Measurements from ENCODE around the gene MYOZ3.

Gene MYOZ3

GRCh38 chr5:150670948-150671310 lies 9.9 kb downstream of the MYOZ3 start:
- Histone ChIP-seq H3K4me1 (ENCODE audit: control insufficient read depth in 2 of 2, insufficient read depth in 2 of 2, low read length in 2 of 2) (peaks cover 8 to 10% of the 10 kb centered on the region in 2 donors), H3K9ac (ENCODE audit: low read depth in 1 of 2, low read length in 2 of 2) (no peak overlapping the region), H3K4me3 (ENCODE audit: low read length in 2 of 2) (no peak overlapping the region), H3K27ac (ENCODE audit: low read depth in 2 of 2, low read length in 2 of 2) (no peak overlapping the region), H3K9me3 (ENCODE audit: control insufficient read depth in 2 of 2, low read length in 2 of 2) (no peaks in the 10 kb centered on the region), H3K27me3 (ENCODE audit: control insufficient read depth in 2 of 2, insufficient read depth in 2 of 2, low read length in 2 of 2) (peaks cover 14 to 17% of the 10 kb centered on the region in 2 donors), H3K36me3 (ENCODE audit: control insufficient read depth in 2 of 2, insufficient read depth in 2 of 2, low read length in 2 of 2) (no peaks in the 10 kb centered on the region)

GRCh38 chr5:150671509-150672236 lies 10.6 kb downstream of the MYOZ3 start:
- no peaks in the 10 kb centered on the region for H3K36me3 ChIP-seq (ENCODE audit: control insufficient read depth in 2 of 2, insufficient read depth in 2 of 2, low read length in 2 of 2)
- H3K9ac ChIP-seq (ENCODE audit: low read depth in 1 of 2, low read length in 2 of 2), result peak overlapping the region in 1 of 2 donors; percentile 1
- H3K4me1 ChIP-seq (ENCODE audit: control insufficient read depth in 2 of 2, insufficient read depth in 2 of 2, low read length in 2 of 2), result peaks cover 8 to 10% of the 10 kb centered on the region in 2 donors
- no peaks in the 10 kb centered on the region for H3K9me3 ChIP-seq (ENCODE audit: control insufficient read depth in 2 of 2, low read length in 2 of 2)
- no peak overlapping the region for H3K27ac ChIP-seq (ENCODE audit: low read depth in 2 of 2, low read length in 2 of 2)
- peak overlapping the region; percentile 59 to 65 for H3K4me3 ChIP-seq (ENCODE audit: low read length in 2 of 2)
- peaks cover 14 to 17% of the 10 kb centered on the region in 2 donors for H3K27me3 ChIP-seq (ENCODE audit: control insufficient read depth in 2 of 2, insufficient read depth in 2 of 2, low read length in 2 of 2)

GRCh38 chr5:150672237-150672883 lies 11.3 kb downstream of the MYOZ3 start:
- Histone ChIP-seq H3K27ac (ENCODE audit: low read depth in 2 of 2, low read length in 2 of 2) (no peak overlapping the region), H3K27me3 (ENCODE audit: control insufficient read depth in 2 of 2, insufficient read depth in 2 of 2, low read length in 2 of 2) (peaks cover 9 to 17% of the 10 kb centered on the region in 2 donors), H3K36me3 (ENCODE audit: control insufficient read depth in 2 of 2, insufficient read depth in 2 of 2, low read length in 2 of 2) (no peaks in the 10 kb centered on the region), H3K4me3 (ENCODE audit: low read length in 2 of 2) (peak overlapping the region; percentile 59 to 65), H3K9ac (ENCODE audit: low read depth in 1 of 2, low read length in 2 of 2) (peak overlapping the region in 1 of 2 donors; percentile 33), H3K9me3 (ENCODE audit: control insufficient read depth in 2 of 2, low read length in 2 of 2) (no peaks in the 10 kb centered on the region), H3K4me1 (ENCODE audit: control insufficient read depth in 2 of 2, insufficient read depth in 2 of 2, low read length in 2 of 2) (peaks cover 8 to 10% of the 10 kb centered on the region in 2 donors)

GRCh38 chr5:150672884-150673275 lies 11.8 kb downstream of the MYOZ3 start:
- H3K9ac ChIP-seq (ENCODE audit: low read depth in 1 of 2, low read length in 2 of 2), result peak overlapping the region in 1 of 2 donors; percentile 33
- peaks cover 9 to 17% of the 10 kb centered on the region in 2 donors for H3K27me3 ChIP-seq (ENCODE audit: control insufficient read depth in 2 of 2, insufficient read depth in 2 of 2, low read length in 2 of 2)
- H3K36me3 ChIP-seq (ENCODE audit: control insufficient read depth in 2 of 2, insufficient read depth in 2 of 2, low read length in 2 of 2), result no peaks in the 10 kb centered on the region
- H3K4me1 ChIP-seq (ENCODE audit: control insufficient read depth in 2 of 2, insufficient read depth in 2 of 2, low read length in 2 of 2), result peaks cover 8 to 10% of the 10 kb centered on the region in 2 donors
- H3K27ac ChIP-seq (ENCODE audit: low read depth in 2 of 2, low read length in 2 of 2), result no peak overlapping the region
- no peaks in the 10 kb centered on the region for H3K9me3 ChIP-seq (ENCODE audit: control insufficient read depth in 2 of 2, low read length in 2 of 2)
- peak overlapping the region; percentile 59 to 65 for H3K4me3 ChIP-seq (ENCODE audit: low read length in 2 of 2)

- Histone ChIP-seq H3K9me3 (ENCODE audit: control insufficient read depth in 2 of 2, low read length in 2 of 2) (no peaks in the 10 kb centered on the region), H3K27ac (ENCODE audit: low read depth in 2 of 2, low read length in 2 of 2) (no peak overlapping the region), H3K36me3 (ENCODE audit: control insufficient read depth in 2 of 2, insufficient read depth in 2 of 2, low read length in 2 of 2) (no peaks in the 10 kb centered on the region), H3K4me1 (ENCODE audit: control insufficient read depth in 2 of 2, insufficient read depth in 2 of 2, low read length in 2 of 2) (peaks cover 8 to 10% of the 10 kb centered on the region in 2 donors), H3K4me3 (ENCODE audit: low read length in 2 of 2) (no peak overlapping the region), H3K27me3 (ENCODE audit: control insufficient read depth in 2 of 2, insufficient read depth in 2 of 2, low read length in 2 of 2) (peaks cover 9 to 17% of the 10 kb centered on the region in 2 donors), H3K9ac (ENCODE audit: low read depth in 1 of 2, low read length in 2 of 2) (no peak overlapping the region)
Observed at GRCh38 chr5:150674341-150674821, 13.3 kb downstream of the MYOZ3 start.

- H3K4me1 ChIP-seq (ENCODE audit: control insufficient read depth in 2 of 2, insufficient read depth in 2 of 2, low read length in 2 of 2), result peaks cover 8 to 10% of the 10 kb centered on the region in 2 donors
- H3K27me3 ChIP-seq (ENCODE audit: control insufficient read depth in 2 of 2, insufficient read depth in 2 of 2, low read length in 2 of 2), result peaks cover 9 to 17% of the 10 kb centered on the region in 2 donors
- H3K36me3 ChIP-seq (ENCODE audit: control insufficient read depth in 2 of 2, insufficient read depth in 2 of 2, low read length in 2 of 2), result no peaks in the 10 kb centered on the region
- H3K9ac ChIP-seq (ENCODE audit: low read depth in 1 of 2, low read length in 2 of 2), result no peak overlapping the region
- no peak overlapping the region for H3K27ac ChIP-seq (ENCODE audit: low read depth in 2 of 2, low read length in 2 of 2)
- H3K9me3 ChIP-seq (ENCODE audit: control insufficient read depth in 2 of 2, low read length in 2 of 2), result no peaks in the 10 kb centered on the region
- no peak overlapping the region for H3K4me3 ChIP-seq (ENCODE audit: low read length in 2 of 2)
Observed at GRCh38 chr5:150675069-150675468, 14.0 kb downstream of the MYOZ3 start.

- H3K27ac ChIP-seq (ENCODE audit: low read depth in 2 of 2, low read length in 2 of 2), result no peak overlapping the region
- H3K9me3 ChIP-seq (ENCODE audit: control insufficient read depth in 2 of 2, low read length in 2 of 2), result no peaks in the 10 kb centered on the region
- H3K9ac ChIP-seq (ENCODE audit: low read depth in 1 of 2, low read length in 2 of 2), result no peak overlapping the region
- peaks cover 4% of the 10 kb centered on the region in 2 donors for H3K27me3 ChIP-seq (ENCODE audit: control insufficient read depth in 2 of 2, insufficient read depth in 2 of 2, low read length in 2 of 2)
- no peaks in the 10 kb centered on the region for H3K36me3 ChIP-seq (ENCODE audit: control insufficient read depth in 2 of 2, insufficient read depth in 2 of 2, low read length in 2 of 2)
- peaks cover 8 to 9% of the 10 kb centered on the region in 2 donors for H3K4me1 ChIP-seq (ENCODE audit: control insufficient read depth in 2 of 2, insufficient read depth in 2 of 2, low read length in 2 of 2)
- no peak overlapping the region for H3K4me3 ChIP-seq (ENCODE audit: low read length in 2 of 2)
Observed at GRCh38 chr5:150676578-150676977, 15.5 kb downstream of the MYOZ3 start.

- H3K4me1 ChIP-seq (ENCODE audit: control insufficient read depth in 2 of 2, insufficient read depth in 2 of 2, low read length in 2 of 2), result no peaks in the 10 kb centered on the region
- no peak overlapping the region for H3K27ac ChIP-seq (ENCODE audit: low read depth in 2 of 2, low read length in 2 of 2)
- no peaks in the 10 kb centered on the region for H3K27me3 ChIP-seq (ENCODE audit: control insufficient read depth in 2 of 2, insufficient read depth in 2 of 2, low read length in 2 of 2)
- no peak overlapping the region for H3K4me3 ChIP-seq (ENCODE audit: low read length in 2 of 2)
- no peaks in the 10 kb centered on the region for H3K9me3 ChIP-seq (ENCODE audit: control insufficient read depth in 2 of 2, low read length in 2 of 2)
- H3K36me3 ChIP-seq (ENCODE audit: control insufficient read depth in 2 of 2, insufficient read depth in 2 of 2, low read length in 2 of 2), result peaks cover 35 to 36% of the 10 kb centered on the region in 2 donors
- no peak overlapping the region for H3K9ac ChIP-seq (ENCODE audit: low read depth in 1 of 2, low read length in 2 of 2)
Observed at GRCh38 chr5:150689120-150689519, 28.1 kb downstream of the MYOZ3 start.

GRCh38 chr5:150690760-150691159 lies 29.7 kb downstream of the MYOZ3 start:
- Histone ChIP-seq H3K9me3 (ENCODE audit: control insufficient read depth in 2 of 2, low read length in 2 of 2) (no peaks in the 10 kb centered on the region), H3K36me3 (ENCODE audit: control insufficient read depth in 2 of 2, insufficient read depth in 2 of 2, low read length in 2 of 2) (peaks cover 51 to 52% of the 10 kb centered on the region in 2 donors), H3K27ac (ENCODE audit: low read depth in 2 of 2, low read length in 2 of 2) (no peak overlapping the region), H3K4me1 (ENCODE audit: control insufficient read depth in 2 of 2, insufficient read depth in 2 of 2, low read length in 2 of 2) (no peaks in the 10 kb centered on the region), H3K27me3 (ENCODE audit: control insufficient read depth in 2 of 2, insufficient read depth in 2 of 2, low read length in 2 of 2) (no peaks in the 10 kb centered on the region), H3K9ac (ENCODE audit: low read depth in 1 of 2, low read length in 2 of 2) (no peak overlapping the region), H3K4me3 (ENCODE audit: low read length in 2 of 2) (no peak overlapping the region)

- Histone ChIP-seq H3K27ac (ENCODE audit: low read depth in 2 of 2, low read length in 2 of 2) (no peak overlapping the region), H3K4me1 (ENCODE audit: control insufficient read depth in 2 of 2, insufficient read depth in 2 of 2, low read length in 2 of 2) (no peaks in the 10 kb centered on the region), H3K9ac (ENCODE audit: low read depth in 1 of 2, low read length in 2 of 2) (no peak overlapping the region), H3K27me3 (ENCODE audit: control insufficient read depth in 2 of 2, insufficient read depth in 2 of 2, low read length in 2 of 2) (no peaks in the 10 kb centered on the region), H3K9me3 (ENCODE audit: control insufficient read depth in 2 of 2, low read length in 2 of 2) (no peaks in the 10 kb centered on the region), H3K36me3 (ENCODE audit: control insufficient read depth in 2 of 2, insufficient read depth in 2 of 2, low read length in 2 of 2) (peaks cover 66 to 67% of the 10 kb centered on the region in 2 donors), H3K4me3 (ENCODE audit: low read length in 2 of 2) (no peak overlapping the region)
Observed at GRCh38 chr5:150692276-150692675, 31.2 kb downstream of the MYOZ3 start.

All from mucosa of rectum (tissue), 2 donors.